ENCODE results near the gene NEO1.
"Not testable (repeated sequence)": the region's sequence is repeated elsewhere in the genome, so short reads cannot be mapped to it uniquely, and the experiment has no call there.

Gene NEO1

DNA sequence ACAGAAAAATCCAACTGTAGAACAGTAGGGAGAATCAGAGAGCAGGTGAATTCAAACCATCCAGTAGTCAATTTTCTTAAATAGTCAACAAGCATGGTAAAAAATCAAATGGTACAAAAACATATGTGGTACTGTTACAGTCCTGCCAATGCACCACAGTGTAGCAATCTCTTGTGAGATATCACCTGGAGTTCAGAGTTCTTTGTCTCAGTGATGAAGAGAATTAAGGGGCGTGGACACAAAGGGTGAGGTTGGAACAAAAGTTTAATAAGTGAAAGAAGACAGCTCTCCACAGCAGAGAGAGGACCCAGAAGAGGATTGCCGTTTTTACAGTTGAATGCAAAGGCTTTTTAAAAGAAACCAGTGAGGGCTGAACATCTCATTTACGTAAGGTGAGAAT, 113.2 kb downstream of the NEO1 start:
- in situ Hi-C loops (cut with HindIII; ENCODE audit: low sequenced_read_pairs) = no loop called here
- TF ChIP-seq, protein P1, sequence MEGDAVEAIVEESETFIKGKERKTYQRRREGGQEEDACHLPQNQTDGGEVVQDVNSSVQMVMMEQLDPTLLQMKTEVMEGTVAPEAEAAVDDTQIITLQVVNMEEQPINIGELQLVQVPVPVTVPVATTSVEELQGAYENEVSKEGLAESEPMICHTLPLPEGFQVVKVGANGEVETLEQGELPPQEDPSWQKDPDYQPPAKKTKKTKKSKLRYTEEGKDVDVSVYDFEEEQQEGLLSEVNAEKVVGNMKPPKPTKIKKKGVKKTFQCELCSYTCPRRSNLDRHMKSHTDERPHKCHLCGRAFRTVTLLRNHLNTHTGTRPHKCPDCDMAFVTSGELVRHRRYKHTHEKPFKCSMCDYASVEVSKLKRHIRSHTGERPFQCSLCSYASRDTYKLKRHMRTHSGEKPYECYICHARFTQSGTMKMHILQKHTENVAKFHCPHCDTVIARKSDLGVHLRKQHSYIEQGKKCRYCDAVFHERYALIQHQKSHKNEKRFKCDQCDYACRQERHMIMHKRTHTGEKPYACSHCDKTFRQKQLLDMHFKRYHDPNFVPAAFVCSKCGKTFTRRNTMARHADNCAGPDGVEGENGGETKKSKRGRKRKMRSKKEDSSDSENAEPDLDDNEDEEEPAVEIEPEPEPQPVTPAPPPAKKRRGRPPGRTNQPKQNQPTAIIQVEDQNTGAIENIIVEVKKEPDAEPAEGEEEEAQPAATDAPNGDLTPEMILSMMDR (IDR thresholded peaks at IDR 0.05; ENCODE audit: low read depth, low read length) = no peak
- H3K4me3 ChIP-seq (ENCODE audit: low read depth, low read length) = no peak overlapping the region
- DNase-seq (ENCODE audit: low read depth, low spot score) = no peak

DNA sequence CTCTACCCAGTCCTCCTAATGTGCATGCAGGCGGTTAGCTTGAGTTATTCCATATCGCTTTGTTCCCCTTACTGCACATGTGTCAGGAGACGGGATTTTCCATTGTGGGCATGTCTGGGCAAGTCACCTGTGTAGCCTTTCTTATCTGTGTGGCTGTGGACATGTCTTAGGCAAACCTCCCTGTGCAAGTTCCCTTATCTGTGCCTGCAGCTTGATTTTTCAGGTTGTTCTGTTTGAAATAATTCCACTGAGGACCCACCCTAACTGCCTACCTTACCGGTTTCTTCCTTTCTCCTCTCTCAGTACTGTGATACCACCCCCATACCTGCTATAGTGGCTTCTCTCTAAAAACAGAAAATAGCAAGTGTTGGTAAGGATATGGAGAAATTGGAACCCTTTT, 113.6 kb downstream of the NEO1 start:
- no peak overlapping the region for H3K4me3 ChIP-seq (ENCODE audit: low read depth, low read length)
- no peak for DNase-seq (ENCODE audit: low read depth, low spot score)
- in situ Hi-C loops (cut with HindIII; ENCODE audit: low sequenced_read_pairs) = no loop called here
- TF ChIP-seq, protein P1 (IDR thresholded peaks at IDR 0.05; ENCODE audit: low read depth, low read length) = no peak

DNA sequence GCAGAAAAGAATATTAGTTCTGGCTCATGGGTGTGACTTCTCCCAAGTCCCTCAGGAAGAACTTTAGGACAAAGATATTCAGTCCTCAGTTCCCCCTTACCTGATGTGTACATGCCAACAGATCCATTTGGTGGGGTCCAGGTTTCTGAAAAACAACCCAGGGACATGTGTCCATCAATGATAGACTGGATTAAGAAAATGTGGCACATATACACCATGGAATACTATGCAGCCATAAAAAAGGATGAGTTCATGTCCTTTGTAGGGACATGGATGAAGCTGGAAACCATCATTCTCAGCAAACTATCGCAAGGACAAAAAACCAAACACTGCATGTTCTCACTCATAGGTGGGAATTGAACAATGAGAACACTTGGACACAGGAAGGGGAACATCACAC, 114.4 kb downstream of the NEO1 start:
- H3K4me3 ChIP-seq (ENCODE audit: low read depth, low read length); in situ Hi-C loops (cut with HindIII; ENCODE audit: low sequenced_read_pairs); DNase-seq (ENCODE audit: low read depth, low spot score): not testable (repeated sequence)

DNA sequence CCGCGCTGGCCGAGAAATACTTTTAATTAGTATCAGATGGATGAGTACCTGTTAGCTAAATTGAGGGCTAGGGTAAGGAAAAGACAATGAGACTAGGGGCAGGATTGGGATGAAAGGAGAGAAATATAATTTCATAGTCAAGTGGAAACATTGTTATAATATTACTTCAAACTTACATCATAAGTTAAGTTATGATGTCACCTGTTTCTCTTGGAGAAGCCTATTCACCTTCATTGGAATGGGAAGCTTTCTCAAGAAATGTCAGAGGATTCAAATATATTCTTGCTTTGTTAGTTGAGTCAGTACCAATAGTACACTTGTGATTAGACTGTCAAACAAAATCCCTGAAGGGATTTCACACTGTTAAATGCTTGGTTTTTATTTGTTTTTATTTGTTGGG, 116.2 kb downstream of the NEO1 start:
- no peak for DNase-seq (ENCODE audit: low read depth, low spot score)
- H3K4me3 ChIP-seq (ENCODE audit: low read depth, low read length) = no peak overlapping the region
- TF ChIP-seq, protein P1 (IDR thresholded peaks at IDR 0.05; ENCODE audit: low read depth, low read length) = no peak
- in situ Hi-C loops (cut with HindIII; ENCODE audit: low sequenced_read_pairs) = no loop called here

DNA sequence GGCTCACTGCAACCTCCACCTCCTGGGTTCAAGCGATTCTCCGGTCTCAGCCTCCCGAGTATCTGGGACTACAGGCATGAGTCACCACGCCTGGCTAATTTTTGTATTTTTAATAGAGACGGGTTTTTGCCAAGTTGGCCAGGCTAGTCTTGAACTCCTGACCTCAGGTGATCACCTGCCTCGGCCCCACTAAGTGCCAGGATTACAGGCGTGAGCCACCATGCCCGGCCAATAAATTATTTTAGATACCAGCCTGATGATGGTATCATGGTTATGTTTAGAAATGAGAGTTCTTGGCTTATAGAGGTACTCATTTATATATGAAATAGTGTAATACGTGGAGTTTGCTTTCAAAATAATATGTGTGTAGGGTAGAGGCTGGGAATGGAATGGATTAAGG, 119.4 kb downstream of the NEO1 start:
- no peak for DNase-seq (ENCODE audit: low read depth, low spot score)
- in situ Hi-C loops (cut with HindIII; ENCODE audit: low sequenced_read_pairs) = no loop called here
- TF ChIP-seq, protein P1 (IDR thresholded peaks at IDR 0.05; ENCODE audit: low read depth, low read length) = no peak
- no peak overlapping the region for H3K4me3 ChIP-seq (ENCODE audit: low read depth, low read length)

DNA sequence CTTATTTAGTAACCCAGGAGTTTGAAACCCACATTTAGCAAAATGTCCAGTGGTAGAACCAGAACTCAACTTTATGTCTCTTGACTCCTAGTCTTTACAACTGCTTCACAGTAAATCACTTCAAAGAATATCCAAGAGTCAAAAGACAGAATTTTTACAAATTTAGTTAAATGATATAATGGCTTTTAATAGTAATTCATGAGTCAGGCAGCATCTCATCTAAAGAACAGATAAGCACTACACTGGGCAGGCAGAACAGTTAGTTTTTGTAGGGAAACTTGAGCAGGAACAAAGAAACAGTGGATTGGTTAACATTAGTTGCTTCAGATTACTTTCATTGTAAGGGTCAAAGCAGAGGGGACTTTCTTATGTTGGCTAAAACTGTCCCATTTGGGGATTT, 120.2 kb downstream of the NEO1 start:
- TF ChIP-seq, protein P1 (IDR thresholded peaks at IDR 0.05; ENCODE audit: low read depth, low read length) = no peak
- in situ Hi-C loops (cut with HindIII; ENCODE audit: low sequenced_read_pairs) = no loop called here
- DNase-seq (ENCODE audit: low read depth, low spot score) = no peak
- H3K4me3 ChIP-seq (ENCODE audit: low read depth, low read length) = no peak overlapping the region

DNA sequence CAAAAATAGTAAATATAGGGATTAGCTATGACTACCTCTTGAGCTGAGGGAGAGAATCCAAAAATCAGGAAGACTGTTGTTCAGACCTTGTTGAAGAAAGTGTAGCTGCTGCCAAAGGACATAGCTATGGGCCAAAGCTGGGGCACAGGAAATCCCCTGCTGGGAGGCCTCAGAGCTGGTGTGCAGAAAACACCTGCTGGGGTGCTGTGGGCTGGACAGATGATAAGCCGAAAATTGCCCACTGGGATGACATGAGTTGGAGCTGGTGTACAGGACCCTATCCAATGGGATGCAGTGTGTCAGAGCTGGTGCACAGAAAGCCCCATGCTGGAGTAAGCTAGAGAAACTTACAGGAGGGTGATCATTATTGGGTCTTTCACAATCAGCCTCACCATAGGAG, 121.9 kb downstream of the NEO1 start:
- H3K4me3 ChIP-seq (ENCODE audit: low read depth, low read length) = no peak overlapping the region
- DNase-seq (ENCODE audit: low read depth, low spot score) = no peak
- TF ChIP-seq, protein P1 (IDR thresholded peaks at IDR 0.05; ENCODE audit: low read depth, low read length) = no peak
- in situ Hi-C loops (cut with HindIII; ENCODE audit: low sequenced_read_pairs) = no loop called here

Measured in astrocyte of the spinal cord (primary cell).